ENCODE results near the gene TTI1. TPM values are rescaled to one million over a fixed set of nuclear protein-coding genes. Genes with fewer than 3 reads are reported as not detected.

TTI1 gene
- total and polyA plus RNA-seq, 2 of the 13 experiments (the other 11 are each of a cell fraction or from before 2014, with no cell fraction given): 22.9 to 39.8 TPM

DNA sequence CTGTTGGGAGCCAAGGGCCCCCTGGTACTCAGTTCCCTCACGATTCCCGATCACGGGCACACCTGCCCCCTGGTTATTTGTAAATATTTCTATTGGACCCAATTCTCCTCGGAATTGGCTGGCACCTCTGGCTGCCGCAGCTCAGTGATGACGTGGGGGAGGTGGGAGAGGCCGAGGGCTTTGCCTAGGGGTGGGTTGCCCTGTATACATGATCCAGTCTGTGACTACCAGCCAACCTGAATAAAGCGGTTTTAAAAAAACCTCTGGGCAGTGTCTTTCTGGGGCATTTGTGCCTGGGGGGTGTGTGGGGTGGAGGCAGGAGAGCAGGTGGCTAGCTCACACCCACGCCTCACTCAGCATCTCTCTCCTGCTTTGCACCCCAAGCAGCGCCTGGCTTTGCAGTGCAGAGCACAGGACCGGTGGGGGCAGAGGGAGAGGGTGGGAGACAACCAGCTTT lies 88.1 kb downstream of the TTI1 start:
- no peaks in the 10 kb centered on the region for H3K36me3 ChIP-seq (replicated peaks in 1 of 2; ENCODE audit: control insufficient read depth in 1 of 2, insufficient read depth in 2 of 2, low read length in 2 of 2)
- DNase-seq (ENCODE audit: low spot score): no peak
- H2AFZ ChIP-seq (ENCODE audit: low read length): no peak overlapping the region
- ChIA-PET POLR2A (no interaction called here), CTCF (ENCODE audit: low intra/inter-chr PET ratio, low total read pairs) (no interaction called here)
- peak; percentile 16; the same call in 2 of the 3 replicates for ATAC-seq
- H3K27ac ChIP-seq (ENCODE audit: extremely low read length, insufficient read depth, low read length): no peak overlapping the region
- intact Hi-C loops (cut with micrococcal nuclease; ENCODE audit: unreplicated experiment): no loop called here
- H3K79me2 ChIP-seq (ENCODE audit: insufficient read depth, low read length): no peaks in the 10 kb centered on the region
- H4K20me1 ChIP-seq (ENCODE audit: insufficient read depth, low read length): no peaks in the 10 kb centered on the region
- peaks cover 4 to 8% of the 10 kb centered on the region in 2 experiments; a peak in 2 of 5 replicates for H3K27me3 ChIP-seq (ENCODE audit: control insufficient read depth in 1 of 2, insufficient read depth in 2 of 2, low read length in 2 of 2)
- H3K9ac ChIP-seq (ENCODE audit: insufficient read depth, low read depth, low read length): no peak overlapping the region
- no peak for FAIRE-seq
- no peak overlapping the region for H3K4me3 ChIP-seq (replicated peaks in 1 of 3; ENCODE audit: insufficient read depth in 1 of 3, low read depth in 2 of 3, low read length in 3 of 3)
- H3K4me2 ChIP-seq (ENCODE audit: low read depth, low read length): no peak overlapping the region
- TF ChIP-seq ZNF557 (CRISPR knock-in tag; IDR thresholded peaks at IDR 0.05): no peak
- TF ChIP-seq, protein P1, sequence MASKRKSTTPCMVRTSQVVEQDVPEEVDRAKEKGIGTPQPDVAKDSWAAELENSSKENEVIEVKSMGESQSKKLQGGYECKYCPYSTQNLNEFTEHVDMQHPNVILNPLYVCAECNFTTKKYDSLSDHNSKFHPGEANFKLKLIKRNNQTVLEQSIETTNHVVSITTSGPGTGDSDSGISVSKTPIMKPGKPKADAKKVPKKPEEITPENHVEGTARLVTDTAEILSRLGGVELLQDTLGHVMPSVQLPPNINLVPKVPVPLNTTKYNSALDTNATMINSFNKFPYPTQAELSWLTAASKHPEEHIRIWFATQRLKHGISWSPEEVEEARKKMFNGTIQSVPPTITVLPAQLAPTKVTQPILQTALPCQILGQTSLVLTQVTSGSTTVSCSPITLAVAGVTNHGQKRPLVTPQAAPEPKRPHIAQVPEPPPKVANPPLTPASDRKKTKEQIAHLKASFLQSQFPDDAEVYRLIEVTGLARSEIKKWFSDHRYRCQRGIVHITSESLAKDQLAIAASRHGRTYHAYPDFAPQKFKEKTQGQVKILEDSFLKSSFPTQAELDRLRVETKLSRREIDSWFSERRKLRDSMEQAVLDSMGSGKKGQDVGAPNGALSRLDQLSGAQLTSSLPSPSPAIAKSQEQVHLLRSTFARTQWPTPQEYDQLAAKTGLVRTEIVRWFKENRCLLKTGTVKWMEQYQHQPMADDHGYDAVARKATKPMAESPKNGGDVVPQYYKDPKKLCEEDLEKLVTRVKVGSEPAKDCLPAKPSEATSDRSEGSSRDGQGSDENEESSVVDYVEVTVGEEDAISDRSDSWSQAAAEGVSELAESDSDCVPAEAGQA (IDR thresholded peaks at IDR 0.05; ENCODE audit: low read depth): no peak
- TF ChIP-seq, protein P1 (CRISPR knock-in tag; IDR thresholded peaks at IDR 0.05; ENCODE audit: borderline replicate concordance): no peak
- no peak for TF ChIP-seq PITX1 (CRISPR knock-in tag; IDR thresholded peaks at IDR 0.05)
- no peak for TF ChIP-seq GMEB1 (CRISPR knock-in tag; IDR thresholded peaks at IDR 0.05; ENCODE audit: borderline replicate concordance)
- TF ChIP-seq SATB2 (CRISPR knock-in tag; IDR thresholded peaks at IDR 0.05): no peak
- no peak for TF ChIP-seq CC2D1A (CRISPR knock-in tag; IDR thresholded peaks at IDR 0.05)
- peaks cover 16% of the 10 kb centered on the region for H3K4me1 ChIP-seq (ENCODE audit: insufficient read depth, low read length)
- WGBS (ENCODE audit: low lambda C conversion rate): 16% methylated on average over 11 of the region's 11 CpGs
- no peaks in the 10 kb centered on the region for H3K9me3 ChIP-seq (ENCODE audit: low read length)
- no TSS peak for BruUV-seq (replicated peaks)
- in situ Hi-C loops (cut with HindIII; ENCODE audit: extremely low pct_ligation_motif_present, low pct_unique_long_range_greater_than_20kb): no loop called here

Measured in HepG2 (cell line).